Measurements from ENCODE around the gene GBF1.

GRCh38 chr10:102279104-102279503 is 33.8 kb downstream of the GBF1 start:
- TF ChIP-seq ISX (CRISPR knock-in tag; conservative IDR thresholded peaks at IDR 0.05) = no peak
- no peak for TF ChIP-seq ZNF121 (CRISPR knock-in tag; IDR thresholded peaks at IDR 0.05)
- TF ChIP-seq CTCF (CRISPR knock-in tag; IDR thresholded peaks at IDR 0.05) = no peak
- TF ChIP-seq U2AF2 (IDR thresholded peaks at IDR 0.05; ENCODE audit: low read depth, low read length) = no peak
- TF ChIP-seq BRCA1 (CRISPR knock-in tag; IDR thresholded peaks at IDR 0.05) = no peak
- TF ChIP-seq ZNF570 (CRISPR knock-in tag; IDR thresholded peaks at IDR 0.05; ENCODE audit: borderline replicate concordance) = no peak
- no peak for TF ChIP-seq POLR2A (IDR thresholded peaks at IDR 0.05; ENCODE audit: insufficient read depth in 1 of 2, low read depth in 2 of 2, low read length in 2 of 2)
- TF ChIP-seq PAX8 (CRISPR knock-in tag; IDR thresholded peaks at IDR 0.05; ENCODE audit: borderline replicate concordance) = no peak
- TF ChIP-seq, protein P1, sequence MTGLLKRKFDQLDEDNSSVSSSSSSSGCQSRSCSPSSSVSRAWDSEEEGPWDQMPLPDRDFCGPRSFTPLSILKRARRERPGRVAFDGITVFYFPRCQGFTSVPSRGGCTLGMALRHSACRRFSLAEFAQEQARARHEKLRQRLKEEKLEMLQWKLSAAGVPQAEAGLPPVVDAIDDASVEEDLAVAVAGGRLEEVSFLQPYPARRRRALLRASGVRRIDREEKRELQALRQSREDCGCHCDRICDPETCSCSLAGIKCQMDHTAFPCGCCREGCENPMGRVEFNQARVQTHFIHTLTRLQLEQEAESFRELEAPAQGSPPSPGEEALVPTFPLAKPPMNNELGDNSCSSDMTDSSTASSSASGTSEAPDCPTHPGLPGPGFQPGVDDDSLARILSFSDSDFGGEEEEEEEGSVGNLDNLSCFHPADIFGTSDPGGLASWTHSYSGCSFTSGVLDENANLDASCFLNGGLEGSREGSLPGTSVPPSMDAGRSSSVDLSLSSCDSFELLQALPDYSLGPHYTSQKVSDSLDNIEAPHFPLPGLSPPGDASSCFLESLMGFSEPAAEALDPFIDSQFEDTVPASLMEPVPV (CRISPR knock-in tag; IDR thresholded peaks at IDR 0.05) = no peak
- TF ChIP-seq ZNF138 (CRISPR knock-in tag; IDR thresholded peaks at IDR 0.05; ENCODE audit: low read depth) = no peak
- no peak for TF ChIP-seq ATF1 (CRISPR knock-in tag; IDR thresholded peaks at IDR 0.05)
- no peak for TF ChIP-seq CHD2 (IDR thresholded peaks at IDR 0.05; ENCODE audit: low read depth, low read length)
- TF ChIP-seq HMG20B (CRISPR knock-in tag; conservative IDR thresholded peaks at IDR 0.05) = no peak
- TF ChIP-seq SIX4 (CRISPR knock-in tag; IDR thresholded peaks at IDR 0.05) = no peak
